K562 (cell line): ENCODE data around the gene GET3. TPM values are rescaled to one million over a fixed set of nuclear protein-coding genes. Genes with fewer than 3 reads are reported as not detected.

Experiments
- CBX1 ChIP-seq: sonication (generic); IDR thresholded peaks from 2 replicates; pipeline ENCODE4 v1.6.1; 2016; ENCODE audit warnings: antibody characterized with exemption, low read depth, mild to moderate bottlenecking
- HDGF ChIP-seq: fragments of 450-650 bp; IDR thresholded peaks from 2 replicates; pipeline ENCODE4 v1.6.1; 2016
- SRSF9 ChIP-seq: fragments of 200-400 bp; formaldehyde crosslinking; IDR thresholded peaks from 2 replicates; pipeline ENCODE4 v1.6.1; 2017; ENCODE audit warnings: low read depth, low read length, borderline replicate concordance
- ZNF780A ChIP-seq: fragments of 250-450 bp; sonication (Bioruptor Pico); IDR thresholded peaks from 2 replicates; pipeline ENCODE4 v1.5.0; 2021; ENCODE audit warnings: mild to moderate bottlenecking
- polyA plus RNA-seq, 8 experiments: library from polyadenylated mRNA; depleted of rRNA in 4 of 8; stranded (reverse) in 5 of 8; unstranded in 3 of 8; fragments of >200 nt; fragmentation: Nextera tagmentation in 2 of 8; fragmentation: Illumina TruSeq in 1 of 8; extraction: Ambion mirVana in 2 of 8; extraction: Trizol in 1 of 8; gene quantifications; 2 replicates each; pipeline versions ENCODE4 v1.2.1 to v1.2.3, GENCODE V29; 2011 to 2014; ENCODE audit warnings: inconsistent platforms in 1 of 8, missing spikeins in 1 of 8
- total RNA-seq, 7 experiments: library from RNA; depleted of rRNA in 6 of 7; stranded (reverse); fragments of >200 nt in 6 of 7; fragmentation: Illumina TruSeq in 2 of 7; extraction: Trizol in 2 of 7; gene quantifications; 2 replicates each; pipeline versions ENCODE4 v1.2.1 to v1.2.3, GENCODE V29; 2011 to 2021; ENCODE audit warnings: low replicate concordance in 1 of 7
- TF ChIP-seq, protein P1 (sequence below): fragments of 450-650 bp; IDR thresholded peaks from 2 replicates; pipeline ENCODE4 v1.6.1; 2016; ENCODE audit warnings: mild to moderate bottlenecking, moderate library complexity
- TF ChIP-seq, protein P2 (sequence below): fragments of 450-650 bp; IDR thresholded peaks from 2 replicates; pipeline ENCODE4 v1.6.1; 2016; ENCODE audit warnings: antibody characterized with exemption

The GET3 gene
- total and polyA plus RNA-seq, 9 of the 15 experiments (the other 6 are each of a cell fraction or from before 2014, with no cell fraction given), result 8.3 to 83.5 (median 51.8) TPM

DNA sequence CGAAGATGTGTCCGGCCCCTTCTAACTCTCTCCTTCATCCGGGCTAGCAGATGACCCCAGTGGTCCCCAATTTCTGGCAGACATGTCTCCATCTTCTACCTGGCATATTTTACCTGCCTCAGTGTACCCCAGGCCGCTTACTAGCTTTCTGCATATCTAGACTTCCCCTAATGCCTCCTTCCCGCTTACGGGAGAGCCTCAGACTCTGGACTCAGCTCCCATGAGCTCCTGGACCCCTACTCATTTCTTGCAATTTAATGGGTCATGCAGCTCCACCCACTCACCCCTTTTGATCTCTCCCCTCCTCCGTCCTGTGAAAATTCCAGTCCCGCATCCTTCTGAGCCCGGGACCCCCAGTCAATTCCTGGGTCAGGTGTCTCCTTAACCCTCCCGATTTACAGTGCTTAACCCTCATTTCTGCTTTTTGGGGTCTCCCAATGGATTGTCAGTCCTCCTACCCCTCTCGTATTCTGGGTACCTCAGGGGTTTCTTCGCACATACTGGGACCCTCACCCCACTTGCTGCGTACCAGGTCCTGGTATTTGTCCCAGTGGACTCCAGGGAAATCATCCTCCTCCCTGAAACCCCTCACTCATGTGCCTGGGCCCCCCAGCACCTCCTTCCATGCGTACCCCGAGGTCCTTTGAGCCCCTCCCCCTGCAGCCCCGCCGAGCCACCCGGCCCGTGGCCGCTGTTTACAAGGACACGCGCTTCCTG lies 53.5 kb downstream of the GET3 start (continued):
- TF ChIP-seq, protein P1, sequence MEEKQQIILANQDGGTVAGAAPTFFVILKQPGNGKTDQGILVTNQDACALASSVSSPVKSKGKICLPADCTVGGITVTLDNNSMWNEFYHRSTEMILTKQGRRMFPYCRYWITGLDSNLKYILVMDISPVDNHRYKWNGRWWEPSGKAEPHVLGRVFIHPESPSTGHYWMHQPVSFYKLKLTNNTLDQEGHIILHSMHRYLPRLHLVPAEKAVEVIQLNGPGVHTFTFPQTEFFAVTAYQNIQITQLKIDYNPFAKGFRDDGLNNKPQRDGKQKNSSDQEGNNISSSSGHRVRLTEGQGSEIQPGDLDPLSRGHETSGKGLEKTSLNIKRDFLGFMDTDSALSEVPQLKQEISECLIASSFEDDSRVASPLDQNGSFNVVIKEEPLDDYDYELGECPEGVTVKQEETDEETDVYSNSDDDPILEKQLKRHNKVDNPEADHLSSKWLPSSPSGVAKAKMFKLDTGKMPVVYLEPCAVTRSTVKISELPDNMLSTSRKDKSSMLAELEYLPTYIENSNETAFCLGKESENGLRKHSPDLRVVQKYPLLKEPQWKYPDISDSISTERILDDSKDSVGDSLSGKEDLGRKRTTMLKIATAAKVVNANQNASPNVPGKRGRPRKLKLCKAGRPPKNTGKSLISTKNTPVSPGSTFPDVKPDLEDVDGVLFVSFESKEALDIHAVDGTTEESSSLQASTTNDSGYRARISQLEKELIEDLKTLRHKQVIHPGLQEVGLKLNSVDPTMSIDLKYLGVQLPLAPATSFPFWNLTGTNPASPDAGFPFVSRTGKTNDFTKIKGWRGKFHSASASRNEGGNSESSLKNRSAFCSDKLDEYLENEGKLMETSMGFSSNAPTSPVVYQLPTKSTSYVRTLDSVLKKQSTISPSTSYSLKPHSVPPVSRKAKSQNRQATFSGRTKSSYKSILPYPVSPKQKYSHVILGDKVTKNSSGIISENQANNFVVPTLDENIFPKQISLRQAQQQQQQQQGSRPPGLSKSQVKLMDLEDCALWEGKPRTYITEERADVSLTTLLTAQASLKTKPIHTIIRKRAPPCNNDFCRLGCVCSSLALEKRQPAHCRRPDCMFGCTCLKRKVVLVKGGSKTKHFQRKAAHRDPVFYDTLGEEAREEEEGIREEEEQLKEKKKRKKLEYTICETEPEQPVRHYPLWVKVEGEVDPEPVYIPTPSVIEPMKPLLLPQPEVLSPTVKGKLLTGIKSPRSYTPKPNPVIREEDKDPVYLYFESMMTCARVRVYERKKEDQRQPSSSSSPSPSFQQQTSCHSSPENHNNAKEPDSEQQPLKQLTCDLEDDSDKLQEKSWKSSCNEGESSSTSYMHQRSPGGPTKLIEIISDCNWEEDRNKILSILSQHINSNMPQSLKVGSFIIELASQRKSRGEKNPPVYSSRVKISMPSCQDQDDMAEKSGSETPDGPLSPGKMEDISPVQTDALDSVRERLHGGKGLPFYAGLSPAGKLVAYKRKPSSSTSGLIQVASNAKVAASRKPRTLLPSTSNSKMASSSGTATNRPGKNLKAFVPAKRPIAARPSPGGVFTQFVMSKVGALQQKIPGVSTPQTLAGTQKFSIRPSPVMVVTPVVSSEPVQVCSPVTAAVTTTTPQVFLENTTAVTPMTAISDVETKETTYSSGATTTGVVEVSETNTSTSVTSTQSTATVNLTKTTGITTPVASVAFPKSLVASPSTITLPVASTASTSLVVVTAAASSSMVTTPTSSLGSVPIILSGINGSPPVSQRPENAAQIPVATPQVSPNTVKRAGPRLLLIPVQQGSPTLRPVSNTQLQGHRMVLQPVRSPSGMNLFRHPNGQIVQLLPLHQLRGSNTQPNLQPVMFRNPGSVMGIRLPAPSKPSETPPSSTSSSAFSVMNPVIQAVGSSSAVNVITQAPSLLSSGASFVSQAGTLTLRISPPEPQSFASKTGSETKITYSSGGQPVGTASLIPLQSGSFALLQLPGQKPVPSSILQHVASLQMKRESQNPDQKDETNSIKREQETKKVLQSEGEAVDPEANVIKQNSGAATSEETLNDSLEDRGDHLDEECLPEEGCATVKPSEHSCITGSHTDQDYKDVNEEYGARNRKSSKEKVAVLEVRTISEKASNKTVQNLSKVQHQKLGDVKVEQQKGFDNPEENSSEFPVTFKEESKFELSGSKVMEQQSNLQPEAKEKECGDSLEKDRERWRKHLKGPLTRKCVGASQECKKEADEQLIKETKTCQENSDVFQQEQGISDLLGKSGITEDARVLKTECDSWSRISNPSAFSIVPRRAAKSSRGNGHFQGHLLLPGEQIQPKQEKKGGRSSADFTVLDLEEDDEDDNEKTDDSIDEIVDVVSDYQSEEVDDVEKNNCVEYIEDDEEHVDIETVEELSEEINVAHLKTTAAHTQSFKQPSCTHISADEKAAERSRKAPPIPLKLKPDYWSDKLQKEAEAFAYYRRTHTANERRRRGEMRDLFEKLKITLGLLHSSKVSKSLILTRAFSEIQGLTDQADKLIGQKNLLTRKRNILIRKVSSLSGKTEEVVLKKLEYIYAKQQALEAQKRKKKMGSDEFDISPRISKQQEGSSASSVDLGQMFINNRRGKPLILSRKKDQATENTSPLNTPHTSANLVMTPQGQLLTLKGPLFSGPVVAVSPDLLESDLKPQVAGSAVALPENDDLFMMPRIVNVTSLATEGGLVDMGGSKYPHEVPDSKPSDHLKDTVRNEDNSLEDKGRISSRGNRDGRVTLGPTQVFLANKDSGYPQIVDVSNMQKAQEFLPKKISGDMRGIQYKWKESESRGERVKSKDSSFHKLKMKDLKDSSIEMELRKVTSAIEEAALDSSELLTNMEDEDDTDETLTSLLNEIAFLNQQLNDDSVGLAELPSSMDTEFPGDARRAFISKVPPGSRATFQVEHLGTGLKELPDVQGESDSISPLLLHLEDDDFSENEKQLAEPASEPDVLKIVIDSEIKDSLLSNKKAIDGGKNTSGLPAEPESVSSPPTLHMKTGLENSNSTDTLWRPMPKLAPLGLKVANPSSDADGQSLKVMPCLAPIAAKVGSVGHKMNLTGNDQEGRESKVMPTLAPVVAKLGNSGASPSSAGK, result peak; percentile 8; the same call in 1 of the 2 replicates
- 0 out of 2 replicates have a peak, but pooled peaks have one; percentile 54 for TF ChIP-seq ZNF780A (CRISPR knock-in tag)
- no peak for TF ChIP-seq CBX1
- TF ChIP-seq SRSF9, result no peak
- TF ChIP-seq HDGF, result 0 out of 2 replicates have a peak, but pooled peaks have one; percentile 32
- TF ChIP-seq, protein P2, sequence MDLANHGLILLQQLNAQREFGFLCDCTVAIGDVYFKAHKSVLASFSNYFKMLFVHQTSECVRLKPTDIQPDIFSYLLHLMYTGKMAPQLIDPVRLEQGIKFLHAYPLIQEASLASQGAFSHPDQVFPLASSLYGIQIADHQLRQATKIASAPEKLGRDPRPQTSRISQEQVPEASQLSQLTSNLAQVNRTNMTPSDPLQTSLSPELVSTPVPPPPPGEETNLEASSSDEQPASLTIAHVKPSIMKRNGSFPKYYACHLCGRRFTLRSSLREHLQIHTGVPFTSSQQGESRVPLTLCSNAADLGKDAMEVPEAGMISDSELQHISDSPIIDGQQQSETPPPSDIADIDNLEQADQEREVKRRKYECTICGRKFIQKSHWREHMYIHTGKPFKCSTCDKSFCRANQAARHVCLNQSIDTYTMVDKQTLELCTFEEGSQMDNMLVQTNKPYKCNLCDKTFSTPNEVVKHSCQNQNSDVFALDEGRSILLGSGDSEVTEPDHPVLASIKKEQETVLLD, result peak; percentile 82; the same call in 1 of the 2 replicates
